HuH-7 (cell line): ENCODE results near the gene ACO2.
"Not testable (repeated sequence)": the region's sequence is repeated elsewhere in the genome, so short reads cannot be mapped to it uniquely, and the experiment has no call there.

Source experiments
- DNase-seq: peaks from one replicate; pipeline ENCODE4 v3.0.0; 2011; ENCODE audit warnings: low spot score

ACO2 gene

GRCh38 chr22:41468381-41469217, at the start of gene ACO2, which contains the start of gene PHF5A:
Gene ACO2, plus strand, starts transcription at chr22:41469117. Its CDS starts 30 bp downstream, at chr22:41469147.
Gene PHF5A, minus strand, starts transcription at chr22:41468692. Its CDS starts 39 bp downstream, at chr22:41468653.
- peak; percentile 93 for DNase-seq

- no peak for DNase-seq
Measured at GRCh38 chr22:41425660-41426365, 43.1 kb upstream of the ACO2 start.

DNA sequence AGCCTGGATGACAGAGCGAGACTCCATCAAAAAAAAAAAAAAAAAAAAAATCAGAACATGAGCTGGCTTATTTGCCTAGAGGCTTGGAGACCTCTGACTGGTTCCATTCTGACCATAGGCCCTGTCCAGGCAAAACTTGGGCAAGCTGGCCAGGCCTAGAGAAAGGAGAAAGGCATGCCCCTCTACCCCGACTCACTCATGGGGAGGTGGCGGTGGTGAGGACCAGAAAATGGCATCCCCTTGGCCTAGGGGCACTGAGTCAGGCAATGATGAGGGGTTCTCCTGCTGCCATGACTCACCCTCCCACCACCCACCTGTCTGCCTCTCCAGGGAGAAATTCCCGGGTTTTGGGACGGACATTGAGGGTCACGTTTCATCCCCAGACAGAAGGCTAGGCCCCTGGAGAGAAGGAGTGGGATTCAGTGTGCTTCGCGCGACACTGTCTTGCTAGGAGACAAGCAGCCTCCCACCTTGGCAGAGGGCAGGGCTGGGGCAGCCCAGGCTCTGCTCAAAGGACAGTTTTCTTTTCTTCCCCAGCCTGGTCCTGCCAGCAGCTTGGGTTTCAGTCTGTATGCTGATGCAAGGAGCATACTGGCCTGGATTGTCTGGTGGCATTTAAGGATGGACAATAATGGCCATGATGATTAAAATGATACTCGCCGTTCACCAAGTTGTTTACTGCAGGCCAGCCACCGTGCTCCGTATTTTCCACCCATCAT, 39.5 kb upstream of the ACO2 start:
- no peak for DNase-seq

DNA sequence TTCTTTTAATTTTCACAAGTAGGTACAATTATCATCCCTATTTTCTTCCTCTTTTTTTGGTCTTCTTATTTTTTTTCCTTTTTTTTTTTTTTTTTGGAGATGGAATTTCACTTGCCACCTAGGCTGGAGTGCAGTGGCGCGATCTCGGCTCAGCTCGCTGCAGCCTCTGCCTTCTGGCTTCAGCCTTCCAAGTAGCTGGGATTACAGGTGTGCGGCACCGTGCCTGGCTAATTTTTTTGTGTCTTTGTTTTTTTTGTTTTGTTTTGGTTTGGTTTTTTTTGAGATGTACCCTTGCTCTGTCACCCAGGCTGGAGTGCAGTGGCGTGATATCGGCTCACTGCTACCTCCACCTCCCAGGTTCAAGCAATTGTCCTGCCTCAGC, 39.0 kb upstream of the ACO2 start:
- DNase-seq, result no peak

- no peak for DNase-seq
Measured at GRCh38 chr22:41431656-41432055, 37.3 kb upstream of the ACO2 start.

- DNase-seq, result not testable (repeated sequence)
Measured at GRCh38 chr22:41433480-41433879, 35.4 kb upstream of the ACO2 start.

- DNase-seq, result not testable (repeated sequence)
Measured at GRCh38 chr22:41434361-41435003, 34.4 kb upstream of the ACO2 start.

GRCh38 chr22:41435560-41435959, 33.4 kb upstream of the ACO2 start:
- DNase-seq, result no peak

- DNase-seq, result no peak
Measured at GRCh38 chr22:41436322-41437113, 32.4 kb upstream of the ACO2 start.

GRCh38 chr22:41437198-41437597, 31.7 kb upstream of the ACO2 start:
- no peak for DNase-seq

DNA sequence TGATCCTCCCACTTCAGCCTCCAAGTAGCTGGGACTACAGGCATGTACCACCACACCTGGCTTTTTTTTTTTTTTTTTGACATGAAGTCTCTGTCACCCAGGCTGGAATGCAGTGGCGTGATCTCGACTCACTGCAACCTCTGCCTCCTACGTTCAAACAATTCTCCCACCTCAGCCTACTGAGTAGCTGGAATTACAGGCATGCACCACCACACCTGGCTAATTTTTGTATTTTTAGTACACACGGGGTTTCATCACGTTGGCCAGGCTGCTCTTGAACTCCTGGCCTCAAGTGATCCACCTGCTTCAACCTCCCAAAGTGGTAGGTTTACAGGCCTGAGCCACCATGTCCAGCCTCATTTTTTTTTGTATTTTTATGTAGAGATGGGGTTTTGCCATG, 28.4 kb upstream of the ACO2 start:
- not testable (repeated sequence) for DNase-seq

- DNase-seq, result no peak
Measured at GRCh38 chr22:41442240-41442792, 26.6 kb upstream of the ACO2 start.

GRCh38 chr22:41444360-41445128, 24.4 kb upstream of the ACO2 start:
- DNase-seq, result peak; percentile 95

- no peak for DNase-seq
Measured at GRCh38 chr22:41445129-41446056, 23.5 kb upstream of the ACO2 start.

GRCh38 chr22:41446057-41446501, 22.8 kb upstream of the ACO2 start:
- no peak for DNase-seq

DNA sequence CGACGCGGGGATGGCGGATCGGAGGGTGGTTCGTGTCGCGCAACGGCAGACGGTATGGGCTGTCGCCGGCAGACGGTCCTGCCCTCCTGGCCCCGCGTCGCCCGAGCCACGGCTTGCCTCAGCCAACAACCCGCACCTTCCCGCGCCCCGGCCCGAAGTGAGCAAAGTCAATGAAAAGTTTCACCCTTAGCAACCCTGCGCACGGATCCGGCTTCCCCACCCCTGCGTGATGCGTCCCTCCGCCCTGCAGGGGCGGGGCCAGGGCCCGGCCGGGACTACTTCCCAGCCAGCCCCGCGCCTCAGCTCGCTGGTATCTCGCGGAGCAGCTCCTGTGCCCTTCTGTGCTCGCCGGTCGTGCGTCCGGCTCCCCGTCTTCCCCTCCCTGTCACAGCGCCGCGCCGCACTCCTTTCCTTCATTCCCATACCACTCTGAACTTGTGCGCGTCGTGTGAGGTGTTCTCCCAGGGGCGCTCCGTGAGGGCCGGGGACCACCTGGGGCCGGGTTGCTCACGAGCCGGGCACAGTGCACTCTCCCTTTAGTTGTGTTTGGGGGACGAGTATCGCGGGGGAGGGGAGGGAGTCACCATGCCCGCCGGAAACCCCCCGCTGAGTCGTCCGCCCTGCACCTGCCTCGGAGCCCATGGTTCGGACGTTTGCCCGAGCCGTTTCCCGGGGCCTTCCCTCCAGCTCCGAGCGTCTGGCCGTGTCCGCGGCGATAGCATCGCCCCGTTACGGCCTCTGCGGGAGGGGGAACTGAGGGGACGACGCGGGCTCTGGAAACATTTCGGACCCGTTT, 22.1 kb upstream of the ACO2 start, which contains the start of gene TOB2:
TSS of gene TOB2 (minus strand) at position 163 of the 796 bp plus-strand sequence. CDS start 9,456 bp downstream, outside the sequence.
- DNase-seq, result peak; percentile 84

GRCh38 chr22:41447435-41448188, 21.3 kb upstream of the ACO2 start:
- no peak for DNase-seq
